Gastrocnemius medialis (tissue), 4 donors: ENCODE data around the gene GDI2. TPM values are rescaled to one million over a fixed set of nuclear protein-coding genes. Genes with fewer than 3 reads are reported as not detected.

Experiments used
- ATAC-seq, 2 donors: fragments of 150-250 bp; one replicate each; pipeline ENCODE4 v1.9.1; 2016
- DNase-seq, 2 donors: peaks; one replicate each; pipeline ENCODE4 v3.0.0-alpha.2; 2019
- H3K27ac ChIP-seq, 4 donors: fragments of 200-600 bp; sonication (generic); 1 replicate in 1 of 4; 2 replicates in 3 of 4; pipeline ENCODE4 v1.5.1; 2016 to 2018; ENCODE audit warnings: mild to moderate bottlenecking in 2 of 4, moderate library complexity in 1 of 4
- H3K27me3 ChIP-seq, 3 donors: fragments of 200-600 bp; sonication (generic) in 2 of 3; 1 replicate in 1 of 3; 2 replicates in 2 of 3; pipeline versions ENCODE4 v1.5.1 to v1.6.0; 2016 to 2019; ENCODE audit warnings: mild to moderate bottlenecking in 1 of 3, moderate library complexity in 1 of 3
- H3K36me3 ChIP-seq, 2 donors: fragments of 200-600 bp; sonication (generic) in 1 of 2; one replicate each; pipeline ENCODE4 v1.5.1; 2017 to 2018
- H3K4me1 ChIP-seq, 2 donors: fragments of 200-600 bp; sonication (generic) in 1 of 2; one replicate each; pipeline ENCODE4 v1.5.1; 2016 to 2017; ENCODE audit warnings: mild to moderate bottlenecking in 2 of 2
- H3K4me3 ChIP-seq, 4 donors: fragments of 200-600 bp; sonication (generic) in 3 of 4; 1 replicate in 1 of 4; 2 replicates in 3 of 4; pipeline ENCODE4 v1.5.1; 2016 to 2019; ENCODE audit warnings: mild to moderate bottlenecking in 2 of 4
- H3K9me3 ChIP-seq, 3 donors: fragments of 200-600 bp; sonication (generic) in 2 of 3; 1 replicate in 1 of 3; 2 replicates in 2 of 3; pipeline ENCODE4 v1.5.1; 2016 to 2019
- CTCF ChIP-seq, 5 experiments: fragments of 450-650 bp in 3 of 5; fragments of 200-600 bp in 2 of 5; sonication (generic) in 2 of 5; IDR thresholded peaks in 4 of 5; conservative IDR thresholded peaks in 1 of 5; 1 replicate in 4 of 5; 2 replicates in 1 of 5; pipeline ENCODE4 v1.5.1; 2016 to 2019; ENCODE audit warnings: antibody characterized with exemption in 5 of 5, mild to moderate bottlenecking in 3 of 5, moderate library complexity in 3 of 5
- POLR2A ChIP-seq, 2 donors: fragments of 450-650 bp; IDR thresholded peaks; one replicate each; pipeline ENCODE4 v1.6.1; 2017; ENCODE audit warnings: antibody characterized with exemption in 2 of 2, mild to moderate bottlenecking in 2 of 2, moderate library complexity in 2 of 2
- in situ Hi-C, 4 donors: fragments of 200-750 bp; cut with MboI; loops; one replicate each; pipeline versions ENCODE4 v1.15.0 to v1.8.0; 2017; ENCODE audit warnings: low sequenced_read_pairs in 4 of 4
- intact Hi-C: fragments of 100-400 bp; cut with DNase I; formaldehyde crosslinking; loops from one replicate; pipeline ENCODE4 v1.15.1; 2023; ENCODE audit warnings: low total_unique reads
- total RNA-seq, 4 donors: library from RNA; depleted of rRNA; stranded (reverse); fragments of >200 nt; gene quantifications; one replicate each; pipeline versions ENCODE4 v1.1.0 to v1.2.3, GENCODE V29; 2016

Gene GDI2
- total RNA-seq, 4 donors from 2014 or later = 143 to 197 (median 171) TPM

DNA sequence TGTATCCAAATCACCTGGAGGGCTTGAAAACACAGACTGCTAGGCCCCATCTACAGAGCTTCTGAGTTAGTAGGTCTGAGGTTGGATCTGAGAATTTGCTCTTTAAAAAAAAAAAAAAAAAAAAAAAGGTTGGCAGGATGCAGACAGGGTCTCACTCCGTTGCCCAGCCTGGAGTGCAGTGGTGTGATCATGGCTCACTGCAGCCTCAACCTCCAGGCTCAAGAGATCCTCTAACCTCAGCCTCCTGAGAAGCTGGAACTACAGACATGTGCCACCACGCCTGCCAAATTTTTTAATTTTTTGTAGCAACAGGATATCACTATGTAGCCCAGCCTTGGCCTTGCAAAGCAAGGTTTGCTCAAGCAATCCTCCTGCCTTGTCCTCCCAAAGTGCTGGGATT lies 8.0 kb downstream of the GDI2 start:
- TF ChIP-seq POLR2A (IDR thresholded peaks at IDR 0.05) (no peak), CTCF (IDR thresholded peaks at IDR 0.05 in 4 of 5, conservative IDR thresholded peaks at IDR 0.05 in 1 of 5) (no peak)
- Histone ChIP-seq H3K9me3 (no peaks in the 10 kb centered on the region), H3K36me3 (peaks cover 0 to 4% of the 10 kb centered on the region in 2 donors), H3K4me1 (peaks cover 39 to 41% of the 10 kb centered on the region in 2 donors), H3K27ac (no peak overlapping the region), H3K4me3 (no peak overlapping the region), H3K27me3 (no peaks in the 10 kb centered on the region)
- DNase-seq (no peak), ATAC-seq (no peak)
- in situ Hi-C loops (no loop called here), intact Hi-C loops (no loop called here)

DNA sequence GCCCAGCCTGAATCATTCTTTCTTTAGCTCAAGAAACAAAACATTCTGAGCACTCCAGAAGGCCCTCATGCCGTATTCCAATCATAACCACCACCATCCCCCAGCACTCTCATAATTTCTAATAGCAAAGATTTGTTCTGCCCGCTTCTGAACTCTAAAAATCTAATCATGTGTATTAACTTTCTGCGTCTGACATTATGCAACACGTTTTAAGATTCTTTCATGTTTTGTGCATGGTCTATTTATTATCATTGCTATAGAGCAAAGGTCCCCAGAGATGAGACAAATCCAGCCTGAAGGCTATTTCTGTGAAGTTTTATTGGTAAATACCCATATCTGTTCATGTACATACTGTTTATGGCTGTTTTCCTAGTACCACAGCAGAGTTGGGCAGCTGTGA lies 8.8 kb downstream of the GDI2 start:
- intact Hi-C loops = no loop called here
- H3K4me3 ChIP-seq = no peak overlapping the region
- H3K9me3 ChIP-seq = no peaks in the 10 kb centered on the region
- peaks cover 0 to 12% of the 10 kb centered on the region in 2 donors for H3K36me3 ChIP-seq
- in situ Hi-C loops = no loop called here
- H3K4me1 ChIP-seq = peaks cover 30 to 32% of the 10 kb centered on the region in 2 donors
- TF ChIP-seq POLR2A (IDR thresholded peaks at IDR 0.05) = no peak
- no peak for TF ChIP-seq CTCF (IDR thresholded peaks at IDR 0.05 in 4 of 5, conservative IDR thresholded peaks at IDR 0.05 in 1 of 5)
- no peak overlapping the region for H3K27ac ChIP-seq
- H3K27me3 ChIP-seq = no peaks in the 10 kb centered on the region
- no peak for ATAC-seq
- DNase-seq = no peak

DNA sequence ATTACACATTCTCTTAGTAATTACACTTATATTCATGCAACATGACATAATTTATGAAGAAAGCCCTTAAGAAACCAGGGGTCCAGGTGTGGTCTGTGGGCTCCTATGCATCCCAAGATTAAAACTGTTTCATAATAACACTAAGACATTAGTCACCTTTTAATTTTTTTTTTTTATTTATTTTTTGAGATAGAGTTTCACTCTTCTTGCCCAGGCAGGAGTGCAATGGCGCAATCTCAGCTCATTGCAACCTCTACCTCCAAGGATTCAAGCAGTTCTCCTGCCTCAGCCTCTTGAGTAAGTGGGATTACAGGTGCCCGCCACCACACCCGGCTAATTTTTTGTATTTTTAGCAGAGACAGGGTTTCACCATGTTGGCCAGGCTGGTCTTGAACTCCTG lies 12.5 kb downstream of the GDI2 start:
- Histone ChIP-seq H3K27ac (no peak overlapping the region), H3K4me1 (peaks cover 4% of the 10 kb centered on the region in 2 donors), H3K9me3 (no peaks in the 10 kb centered on the region), H3K4me3 (no peak overlapping the region), H3K36me3 (peaks cover 0 to 46% of the 10 kb centered on the region in 2 donors), H3K27me3 (no peaks in the 10 kb centered on the region)
- ATAC-seq = peak in 1 of 2 donors; percentile 30
- TF ChIP-seq POLR2A (IDR thresholded peaks at IDR 0.05) = no peak
- TF ChIP-seq CTCF (IDR thresholded peaks at IDR 0.05 in 4 of 5, conservative IDR thresholded peaks at IDR 0.05 in 1 of 5) = no peak
- intact Hi-C loops (no loop called here), in situ Hi-C loops (no loop called here)
- DNase-seq = peak in 1 of 2 donors; percentile 19

GRCh38 chr10:5794236-5794635 lies 19.0 kb downstream of the GDI2 start:
- no peaks in the 10 kb centered on the region for H3K27me3 ChIP-seq
- no peaks in the 10 kb centered on the region for H3K9me3 ChIP-seq
- no peaks in the 10 kb centered on the region for H3K4me1 ChIP-seq
- in situ Hi-C loops (no loop called here), intact Hi-C loops (no loop called here)
- H3K27ac ChIP-seq = no peak overlapping the region
- TF ChIP-seq POLR2A (IDR thresholded peaks at IDR 0.05) (no peak), CTCF (IDR thresholded peaks at IDR 0.05 in 4 of 5, conservative IDR thresholded peaks at IDR 0.05 in 1 of 5) (no peak)
- ATAC-seq (no peak), DNase-seq (no peak)
- H3K36me3 ChIP-seq = peaks cover 4 to 93% of the 10 kb centered on the region in 2 donors
- no peak overlapping the region for H3K4me3 ChIP-seq

- peaks cover 6 to 7% of the 10 kb centered on the region in 2 donors for H3K4me1 ChIP-seq
- DNase-seq = no peak
- no peaks in the 10 kb centered on the region for H3K27me3 ChIP-seq
- H3K9me3 ChIP-seq = no peaks in the 10 kb centered on the region
- no peak overlapping the region for H3K27ac ChIP-seq
- intact Hi-C loops (no loop called here), in situ Hi-C loops (no loop called here)
- no peak for ATAC-seq
- H3K36me3 ChIP-seq = peaks cover 4 to 73% of the 10 kb centered on the region in 2 donors
- H3K4me3 ChIP-seq = no peak overlapping the region
- TF ChIP-seq CTCF (IDR thresholded peaks at IDR 0.05 in 4 of 5, conservative IDR thresholded peaks at IDR 0.05 in 1 of 5) (no peak), POLR2A (IDR thresholded peaks at IDR 0.05) (no peak)
These were observed 23.6 kb downstream of the GDI2 start for GRCh38 chr10:5789626-5790025.
